ENCODE results near the gene HOXB2.

Gene HOXB2

GRCh38 chr17:48502901-48503300 is 42.0 kb downstream of the HOXB2 start:
- H3K27me3 ChIP-seq (ENCODE audit: low read depth, low read length): no peaks in the 10 kb centered on the region
- no peaks in the 10 kb centered on the region for H3K36me3 ChIP-seq (replicated peaks; ENCODE audit: low read depth, low read length)
- H3K79me2 ChIP-seq (ENCODE audit: low read length): no peaks in the 10 kb centered on the region
- no peak for TF ChIP-seq EZH2phosphoT487 (IDR thresholded peaks at IDR 0.05; ENCODE audit: low read depth)
- no peak for TF ChIP-seq CTCF (IDR thresholded peaks at IDR 0.05; ENCODE audit: low read depth, low read length)
- H3K9ac ChIP-seq (ENCODE audit: low read length): no peak overlapping the region
- H2AFZ ChIP-seq (ENCODE audit: low read depth, low read length): no peak overlapping the region
- H3K4me2 ChIP-seq (ENCODE audit: low read length): no peak overlapping the region
- H3K27ac ChIP-seq (ENCODE audit: low read length): no peak overlapping the region
- H3K4me1 ChIP-seq (ENCODE audit: low read length): peaks cover 53% of the 10 kb centered on the region
- H4K20me1 ChIP-seq (ENCODE audit: insufficient read depth, low read length): no peaks in the 10 kb centered on the region
- H3K9me3 ChIP-seq (ENCODE audit: insufficient read depth, low read length): no peaks in the 10 kb centered on the region
- H3K4me3 ChIP-seq (ENCODE audit: low read length): no peak overlapping the region

DNA sequence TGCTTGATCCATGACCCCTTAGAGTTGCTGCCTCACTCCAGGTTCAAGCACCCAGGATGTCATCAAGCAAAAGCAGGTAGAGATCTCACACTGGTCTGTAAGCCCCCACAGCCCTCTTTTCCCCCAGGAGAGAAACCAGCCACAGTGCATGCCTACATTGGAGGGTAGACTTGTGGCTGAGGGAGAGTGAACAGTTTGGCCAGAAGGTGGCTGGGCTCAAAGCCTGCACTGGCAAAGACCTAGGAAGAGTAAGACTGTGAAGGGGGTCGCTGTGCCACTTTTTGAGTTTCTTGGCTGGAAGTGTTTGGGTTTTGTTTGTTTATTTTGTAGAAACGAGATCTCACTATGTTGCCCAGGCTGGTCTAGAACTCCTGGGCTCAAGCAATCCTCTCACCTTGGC is 42.6 kb downstream of the HOXB2 start:
- Histone ChIP-seq H3K27me3 (ENCODE audit: low read depth, low read length) (no peaks in the 10 kb centered on the region), H3K9me3 (ENCODE audit: insufficient read depth, low read length) (no peaks in the 10 kb centered on the region), H3K4me2 (ENCODE audit: low read length) (no peak overlapping the region), H3K4me3 (ENCODE audit: low read length) (no peak overlapping the region), H2AFZ (ENCODE audit: low read depth, low read length) (no peak overlapping the region), H3K27ac (ENCODE audit: low read length) (no peak overlapping the region), H4K20me1 (ENCODE audit: insufficient read depth, low read length) (no peaks in the 10 kb centered on the region), H3K79me2 (ENCODE audit: low read length) (no peaks in the 10 kb centered on the region), H3K4me1 (ENCODE audit: low read length) (peaks cover 47% of the 10 kb centered on the region), H3K9ac (ENCODE audit: low read length) (no peak overlapping the region), H3K36me3 (replicated peaks; ENCODE audit: low read depth, low read length) (no peaks in the 10 kb centered on the region)
- TF ChIP-seq EZH2phosphoT487 (IDR thresholded peaks at IDR 0.05; ENCODE audit: low read depth) (no peak), CTCF (IDR thresholded peaks at IDR 0.05; ENCODE audit: low read depth, low read length) (peak; percentile 17; the same call in 1 of the 2 replicates)

DNA sequence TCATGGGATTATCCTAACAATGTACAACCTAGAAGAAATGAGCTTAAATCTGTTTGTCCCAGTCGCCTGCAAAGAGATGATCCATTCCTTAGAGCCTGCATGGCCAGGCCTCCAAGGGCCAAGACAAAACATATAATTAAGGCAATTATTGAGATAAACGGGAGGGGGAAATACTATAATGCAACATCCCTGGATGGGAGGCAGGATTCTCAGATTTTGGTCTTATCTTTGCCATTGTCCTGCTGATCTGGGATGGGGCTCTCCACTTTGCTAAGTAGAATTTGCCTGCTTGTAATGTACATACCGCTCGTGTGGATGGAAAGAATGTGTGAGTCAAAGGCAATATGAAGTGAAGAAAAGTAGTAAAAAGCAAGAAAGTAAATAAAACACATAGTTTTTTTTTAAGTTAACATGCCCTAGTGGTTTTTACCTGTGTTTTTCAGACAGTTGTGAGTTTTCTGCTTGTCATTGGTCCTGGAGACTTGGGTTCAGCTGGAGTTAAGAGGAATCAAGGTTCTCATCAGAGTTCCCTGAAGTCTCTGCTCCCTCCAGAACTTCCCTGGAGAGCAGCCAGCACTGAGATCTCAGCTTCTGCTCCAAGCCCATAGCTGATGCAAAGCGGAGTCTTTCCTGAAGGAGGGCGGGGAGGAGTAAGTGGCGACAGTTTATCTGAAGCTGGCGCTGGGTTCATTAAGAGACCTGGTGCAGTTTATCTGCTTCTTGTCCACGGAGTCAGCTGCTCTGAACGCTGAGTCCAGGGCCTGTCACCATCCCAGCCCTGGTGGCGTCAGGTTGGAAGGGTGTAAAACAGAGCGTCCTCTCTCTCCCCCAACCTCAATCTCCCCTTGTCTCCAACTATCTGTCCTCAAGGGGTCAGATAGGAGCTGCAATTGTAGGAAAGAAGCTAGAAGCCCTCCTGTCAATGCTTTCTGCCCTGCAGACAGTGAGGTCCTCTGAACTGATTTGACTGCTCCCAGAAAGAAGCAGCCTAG is 44.2 kb downstream of the HOXB2 start:
- H3K27me3 ChIP-seq (ENCODE audit: low read depth, low read length): no peaks in the 10 kb centered on the region
- H3K9ac ChIP-seq (ENCODE audit: low read length): no peak overlapping the region
- no peak for TF ChIP-seq EZH2phosphoT487 (IDR thresholded peaks at IDR 0.05; ENCODE audit: low read depth)
- peak; percentile 42; the same call in 1 of the 2 replicates for TF ChIP-seq CTCF (IDR thresholded peaks at IDR 0.05; ENCODE audit: low read depth, low read length)
- H3K79me2 ChIP-seq (ENCODE audit: low read length): no peaks in the 10 kb centered on the region
- H3K27ac ChIP-seq (ENCODE audit: low read length): no peak overlapping the region
- H3K4me3 ChIP-seq (ENCODE audit: low read length): no peak overlapping the region
- H2AFZ ChIP-seq (ENCODE audit: low read depth, low read length): no peak overlapping the region
- H3K36me3 ChIP-seq (replicated peaks; ENCODE audit: low read depth, low read length): no peaks in the 10 kb centered on the region
- no peaks in the 10 kb centered on the region for H3K9me3 ChIP-seq (ENCODE audit: insufficient read depth, low read length)
- peaks cover 32% of the 10 kb centered on the region for H3K4me1 ChIP-seq (ENCODE audit: low read length)
- no peaks in the 10 kb centered on the region for H4K20me1 ChIP-seq (ENCODE audit: insufficient read depth, low read length)
- H3K4me2 ChIP-seq (ENCODE audit: low read length): no peak overlapping the region

- Histone ChIP-seq H3K79me2 (ENCODE audit: low read length) (no peaks in the 10 kb centered on the region), H2AFZ (ENCODE audit: low read depth, low read length) (no peak overlapping the region), H3K27me3 (ENCODE audit: low read depth, low read length) (no peaks in the 10 kb centered on the region), H4K20me1 (ENCODE audit: insufficient read depth, low read length) (no peaks in the 10 kb centered on the region), H3K4me3 (ENCODE audit: low read length) (no peak overlapping the region), H3K4me1 (ENCODE audit: low read length) (peaks cover 23% of the 10 kb centered on the region), H3K9ac (ENCODE audit: low read length) (no peak overlapping the region), H3K27ac (ENCODE audit: low read length) (no peak overlapping the region), H3K36me3 (replicated peaks; ENCODE audit: low read depth, low read length) (no peaks in the 10 kb centered on the region), H3K9me3 (ENCODE audit: insufficient read depth, low read length) (no peaks in the 10 kb centered on the region), H3K4me2 (ENCODE audit: low read length) (no peak overlapping the region)
- no peak for TF ChIP-seq CTCF (IDR thresholded peaks at IDR 0.05; ENCODE audit: low read depth, low read length)
- no peak for TF ChIP-seq EZH2phosphoT487 (IDR thresholded peaks at IDR 0.05; ENCODE audit: low read depth)
These were observed 45.0 kb downstream of the HOXB2 start for GRCh38 chr17:48499735-48500434.

Data from OCI-LY3 (cell line).